A673 (cell line): ENCODE measurements around the gene STKLD1.

Experiments used
- EZH2 ChIP-seq: fragments of 200-600 bp; sonication (generic); IDR thresholded peaks from 2 replicates; pipeline ENCODE4 v1.6.1; 2017; ENCODE audit warnings: borderline replicate concordance, low read depth, mild to moderate bottlenecking, mixed read lengths, antibody characterized with exemption, low read length; ENCODE audit not compliant: poor library complexity, severe bottlenecking
- TF ChIP-seq, protein P1 (sequence below): fragments of 300-800, 200-600 bp; sonication (generic); conservative IDR thresholded peaks from 2 replicates; pipeline ENCODE4 v1.5.1; 2017; ENCODE audit warnings: low read depth, mild to moderate bottlenecking, antibody characterized with exemption, low read length, moderate library complexity, mixed read lengths

DNA sequence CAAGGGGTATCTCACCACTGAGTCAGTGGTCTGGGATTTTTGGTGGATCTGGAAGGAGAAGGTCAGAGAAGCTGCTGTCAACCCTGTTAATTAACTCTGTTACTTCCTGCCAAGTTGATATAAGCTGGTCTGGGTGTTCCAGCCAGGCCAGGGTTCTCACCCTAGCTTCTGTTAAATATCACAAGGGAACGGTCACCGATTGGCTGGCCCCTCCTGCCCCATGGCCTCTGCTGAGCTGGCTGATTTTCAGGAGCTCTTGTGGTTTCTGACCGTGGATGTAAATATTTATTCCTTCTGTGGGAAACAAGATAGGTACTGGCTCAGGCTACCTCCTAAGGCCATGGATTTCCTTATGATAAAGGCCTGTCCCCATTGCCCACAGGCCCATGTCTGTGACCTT, 47.0 kb downstream of the STKLD1 start:
- TF ChIP-seq, protein P1, sequence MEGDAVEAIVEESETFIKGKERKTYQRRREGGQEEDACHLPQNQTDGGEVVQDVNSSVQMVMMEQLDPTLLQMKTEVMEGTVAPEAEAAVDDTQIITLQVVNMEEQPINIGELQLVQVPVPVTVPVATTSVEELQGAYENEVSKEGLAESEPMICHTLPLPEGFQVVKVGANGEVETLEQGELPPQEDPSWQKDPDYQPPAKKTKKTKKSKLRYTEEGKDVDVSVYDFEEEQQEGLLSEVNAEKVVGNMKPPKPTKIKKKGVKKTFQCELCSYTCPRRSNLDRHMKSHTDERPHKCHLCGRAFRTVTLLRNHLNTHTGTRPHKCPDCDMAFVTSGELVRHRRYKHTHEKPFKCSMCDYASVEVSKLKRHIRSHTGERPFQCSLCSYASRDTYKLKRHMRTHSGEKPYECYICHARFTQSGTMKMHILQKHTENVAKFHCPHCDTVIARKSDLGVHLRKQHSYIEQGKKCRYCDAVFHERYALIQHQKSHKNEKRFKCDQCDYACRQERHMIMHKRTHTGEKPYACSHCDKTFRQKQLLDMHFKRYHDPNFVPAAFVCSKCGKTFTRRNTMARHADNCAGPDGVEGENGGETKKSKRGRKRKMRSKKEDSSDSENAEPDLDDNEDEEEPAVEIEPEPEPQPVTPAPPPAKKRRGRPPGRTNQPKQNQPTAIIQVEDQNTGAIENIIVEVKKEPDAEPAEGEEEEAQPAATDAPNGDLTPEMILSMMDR, result no peak
- TF ChIP-seq EZH2, result no peak
